TTC549 (cell line): ENCODE measurements around the gene SH2D3C.
"Not testable (repeated sequence)": the region's sequence is repeated elsewhere in the genome, so short reads cannot be mapped to it uniquely, and the experiment has no call there.

Source experiments
- FAIRE-seq: peaks from 2 replicates; lab custom pipeline; 2012; peaks lifted over from hg19 to GRCh38; lab: Jason Lieb, UNC

SH2D3C gene

GRCh38 chr9:127763918-127764384 lies 14.5 kb downstream of the SH2D3C start:
- no peak for FAIRE-seq

GRCh38 chr9:127762111-127762676 lies 16.3 kb downstream of the SH2D3C start:
- FAIRE-seq: no peak

GRCh38 chr9:127761491-127761956 lies 16.9 kb downstream of the SH2D3C start:
- FAIRE-seq: no peak

- FAIRE-seq: no peak
These were observed 17.4 kb downstream of the SH2D3C start for GRCh38 chr9:127761061-127761460.

- FAIRE-seq: no peak
These were observed 19.6 kb downstream of the SH2D3C start for GRCh38 chr9:127758843-127759242.

GRCh38 chr9:127756776-127757175 lies 21.7 kb downstream of the SH2D3C start:
- FAIRE-seq: not testable (repeated sequence)

- FAIRE-seq: no peak
These were observed 22.2 kb downstream of the SH2D3C start for GRCh38 chr9:127756233-127756632.

GRCh38 chr9:127755061-127756060 lies 23.1 kb downstream of the SH2D3C start:
- FAIRE-seq: no peak

- no peak for FAIRE-seq
These were observed 24.1 kb downstream of the SH2D3C start for GRCh38 chr9:127754099-127755060.

- no peak for FAIRE-seq
These were observed 24.8 kb downstream of the SH2D3C start for GRCh38 chr9:127753622-127754021.

- no peak for FAIRE-seq
These were observed 25.3 kb downstream of the SH2D3C start for GRCh38 chr9:127753148-127753547.

- no peak for FAIRE-seq
These were observed 27.0 kb downstream of the SH2D3C start for GRCh38 chr9:127751269-127752054.

GRCh38 chr9:127749090-127749787 lies 29.2 kb downstream of the SH2D3C start:
- FAIRE-seq: no peak

- no peak for FAIRE-seq
These were observed 31.4 kb downstream of the SH2D3C start for GRCh38 chr9:127746959-127747569.

- no peak for FAIRE-seq
These were observed 33.9 kb downstream of the SH2D3C start for GRCh38 chr9:127744398-127745110.

GRCh38 chr9:127742435-127743088 lies 35.9 kb downstream of the SH2D3C start:
- FAIRE-seq: no peak

GRCh38 chr9:127741831-127742434 lies 36.5 kb downstream of the SH2D3C start:
- no peak for FAIRE-seq

- no peak for FAIRE-seq
These were observed 38.7 kb downstream of the SH2D3C start for GRCh38 chr9:127739614-127740330.
